ENCODE data around the gene PANX2. TPM values are rescaled to one million over a fixed set of nuclear protein-coding genes. Genes with fewer than 3 reads are reported as not detected.

The PANX2 gene
- total RNA-seq, 3 donors from 2014 or later = 1.1 to 2.9 (median 1.4) TPM

- ATAC-seq (no peak), DNase-seq (no peak)
- peaks cover 33% of the 10 kb centered on the region for H3K27me3 Mint-ChIP-seq (ENCODE audit: low read depth)
- peaks cover 6% of the 10 kb centered on the region for H3K4me1 Mint-ChIP-seq (ENCODE audit: low read depth)
- no peaks in the 10 kb centered on the region for H3K9me3 Mint-ChIP-seq
- peak overlapping the region; percentile 24 for H3K4me3 Mint-ChIP-seq
- no peaks in the 10 kb centered on the region for H3K36me3 Mint-ChIP-seq (ENCODE audit: insufficient read depth)
These were observed 1.5 kb downstream of the PANX2 start for GRCh38 chr22:50171965-50172421.

- ATAC-seq (no peak), DNase-seq (peak; percentile 1)
- Mint-ChIP-seq H3K27me3 (ENCODE audit: low read depth) (peaks cover 27% of the 10 kb centered on the region), H3K9me3 (no peaks in the 10 kb centered on the region), H3K36me3 (ENCODE audit: insufficient read depth) (no peaks in the 10 kb centered on the region), H3K4me1 (ENCODE audit: low read depth) (peaks cover 6% of the 10 kb centered on the region), H3K4me3 (no peak overlapping the region)
These were observed 2.9 kb downstream of the PANX2 start for GRCh38 chr22:50173311-50173982.

- DNase-seq (peak; percentile 3), ATAC-seq (no peak)
- Mint-ChIP-seq H3K4me3 (no peak overlapping the region), H3K36me3 (ENCODE audit: insufficient read depth) (no peaks in the 10 kb centered on the region), H3K27me3 (ENCODE audit: low read depth) (peaks cover 22% of the 10 kb centered on the region), H3K9me3 (no peaks in the 10 kb centered on the region), H3K4me1 (ENCODE audit: low read depth) (peaks cover 4% of the 10 kb centered on the region)
These were observed 3.4 kb downstream of the PANX2 start for GRCh38 chr22:50173983-50174355.

GRCh38 chr22:50174382-50175190, 4.1 kb downstream of the PANX2 start:
- peaks cover 19% of the 10 kb centered on the region for H3K27me3 Mint-ChIP-seq (ENCODE audit: low read depth)
- H3K4me1 Mint-ChIP-seq (ENCODE audit: low read depth) = peaks cover 1% of the 10 kb centered on the region
- no peaks in the 10 kb centered on the region for H3K9me3 Mint-ChIP-seq
- no peaks in the 10 kb centered on the region for H3K36me3 Mint-ChIP-seq (ENCODE audit: insufficient read depth)
- no peak for ATAC-seq
- no peak overlapping the region for H3K4me3 Mint-ChIP-seq
- peak; percentile 1 for DNase-seq

GRCh38 chr22:50175191-50175461, 4.6 kb downstream of the PANX2 start:
- peak; percentile 1 for DNase-seq
- H3K4me3 Mint-ChIP-seq = no peak overlapping the region

GRCh38 chr22:50175921-50176849, 5.7 kb downstream of the PANX2 start:
- DNase-seq (peak; percentile 3), ATAC-seq (no peak)
- Mint-ChIP-seq H3K9me3 (no peaks in the 10 kb centered on the region), H3K4me1 (ENCODE audit: low read depth) (peaks cover 4% of the 10 kb centered on the region), H3K27me3 (ENCODE audit: low read depth) (peaks cover 18% of the 10 kb centered on the region), H3K4me3 (no peak overlapping the region), H3K36me3 (ENCODE audit: insufficient read depth) (no peaks in the 10 kb centered on the region)

More at GRCh38 chr22:50175191-50175461, 4.6 kb downstream of the PANX2 start:
- no peak for ATAC-seq
- H3K36me3 Mint-ChIP-seq (ENCODE audit: insufficient read depth) = no peaks in the 10 kb centered on the region
- H3K9me3 Mint-ChIP-seq = no peaks in the 10 kb centered on the region
- peaks cover 4% of the 10 kb centered on the region for H3K4me1 Mint-ChIP-seq (ENCODE audit: low read depth)
- H3K27me3 Mint-ChIP-seq (ENCODE audit: low read depth) = peaks cover 21% of the 10 kb centered on the region

- DNase-seq = peak; percentile 2
- Mint-ChIP-seq H3K4me1 (ENCODE audit: low read depth) (peaks cover 4% of the 10 kb centered on the region), H3K27me3 (ENCODE audit: low read depth) (peaks cover 12% of the 10 kb centered on the region), H3K36me3 (ENCODE audit: insufficient read depth) (no peaks in the 10 kb centered on the region), H3K4me3 (no peak overlapping the region), H3K9me3 (no peaks in the 10 kb centered on the region)
- ATAC-seq = no peak
These were observed 6.5 kb downstream of the PANX2 start for GRCh38 chr22:50176850-50177536.

GRCh38 chr22:50177537-50178470, 7.3 kb downstream of the PANX2 start:
- Mint-ChIP-seq H3K4me1 (ENCODE audit: low read depth) (peaks cover 4% of the 10 kb centered on the region), H3K27me3 (ENCODE audit: low read depth) (peaks cover 6% of the 10 kb centered on the region), H3K4me3 (no peak overlapping the region), H3K36me3 (ENCODE audit: insufficient read depth) (no peaks in the 10 kb centered on the region), H3K9me3 (no peaks in the 10 kb centered on the region)
- ATAC-seq (no peak), DNase-seq (peak; percentile 3)

- no peaks in the 10 kb centered on the region for H3K36me3 Mint-ChIP-seq (ENCODE audit: insufficient read depth)
- DNase-seq (peak; percentile 3), ATAC-seq (no peak)
- no peak overlapping the region for H3K4me3 Mint-ChIP-seq
- H3K4me1 Mint-ChIP-seq (ENCODE audit: low read depth) = peaks cover 4% of the 10 kb centered on the region
- no peaks in the 10 kb centered on the region for H3K9me3 Mint-ChIP-seq
- peaks cover 3% of the 10 kb centered on the region for H3K27me3 Mint-ChIP-seq (ENCODE audit: low read depth)
These were observed 7.9 kb downstream of the PANX2 start for GRCh38 chr22:50178471-50178864.

- H3K9me3 Mint-ChIP-seq = no peaks in the 10 kb centered on the region
- ATAC-seq (no peak), DNase-seq (peak; percentile 4)
- peaks cover 3% of the 10 kb centered on the region for H3K27me3 Mint-ChIP-seq (ENCODE audit: low read depth)
- H3K4me1 Mint-ChIP-seq (ENCODE audit: low read depth) = peaks cover 4% of the 10 kb centered on the region
- no peaks in the 10 kb centered on the region for H3K36me3 Mint-ChIP-seq (ENCODE audit: insufficient read depth)
- H3K4me3 Mint-ChIP-seq = no peak overlapping the region
These were observed 8.6 kb downstream of the PANX2 start for GRCh38 chr22:50178871-50179869.

- Mint-ChIP-seq H3K36me3 (ENCODE audit: insufficient read depth) (no peaks in the 10 kb centered on the region), H3K4me1 (ENCODE audit: low read depth) (peaks cover 7% of the 10 kb centered on the region), H3K27me3 (ENCODE audit: low read depth) (peaks cover 3% of the 10 kb centered on the region), H3K4me3 (no peak overlapping the region), H3K9me3 (no peaks in the 10 kb centered on the region)
- ATAC-seq (no peak), DNase-seq (no peak)
These were observed 9.6 kb downstream of the PANX2 start for GRCh38 chr22:50179937-50180726.

All from activated T-cell treated with anti-CD3 and anti-CD28 coated beads, Interleukin-2, amount 50 U/mL, for 4 hours (primary cell).